Vagina (tissue), 2 donors: Measurements from ENCODE around the gene RPS6KB2.
"Not testable (repeated sequence)": the region's sequence is repeated elsewhere in the genome, so short reads cannot be mapped to it uniquely, and the experiment has no call there.

Experiments used
- POLR2A ChIP-seq, 2 donors: fragments of 450-650 bp; IDR thresholded peaks; one replicate each; pipeline ENCODE4 v1.6.1; 2017; ENCODE audit warnings: antibody characterized with exemption in 2 of 2, mild to moderate bottlenecking in 2 of 2, moderate library complexity in 2 of 2
- POLR2AphosphoS5 ChIP-seq, 2 donors: sonication (generic); formaldehyde crosslinking; IDR thresholded peaks; one replicate each; pipeline ENCODE4 v1.9.0; 2017; ENCODE audit warnings: antibody characterized with exemption in 2 of 2, mild to moderate bottlenecking in 2 of 2, low read depth in 1 of 2; ENCODE audit not compliant: insufficient read depth in 1 of 2
- TF ChIP-seq, protein P1 (sequence below), 3 experiments: fragments of 450-650 bp in 2 of 3; fragments of 200-600 bp in 1 of 3; sonication (generic) in 1 of 3; IDR thresholded peaks; one replicate each; pipeline ENCODE4 v1.5.1; 2017 to 2019; ENCODE audit warnings: antibody characterized with exemption in 3 of 3, mild to moderate bottlenecking in 2 of 3, moderate library complexity in 2 of 3

GRCh38 chr11:67476692-67477091 is 48.4 kb downstream of the RPS6KB2 start:
- TF ChIP-seq, protein P1, sequence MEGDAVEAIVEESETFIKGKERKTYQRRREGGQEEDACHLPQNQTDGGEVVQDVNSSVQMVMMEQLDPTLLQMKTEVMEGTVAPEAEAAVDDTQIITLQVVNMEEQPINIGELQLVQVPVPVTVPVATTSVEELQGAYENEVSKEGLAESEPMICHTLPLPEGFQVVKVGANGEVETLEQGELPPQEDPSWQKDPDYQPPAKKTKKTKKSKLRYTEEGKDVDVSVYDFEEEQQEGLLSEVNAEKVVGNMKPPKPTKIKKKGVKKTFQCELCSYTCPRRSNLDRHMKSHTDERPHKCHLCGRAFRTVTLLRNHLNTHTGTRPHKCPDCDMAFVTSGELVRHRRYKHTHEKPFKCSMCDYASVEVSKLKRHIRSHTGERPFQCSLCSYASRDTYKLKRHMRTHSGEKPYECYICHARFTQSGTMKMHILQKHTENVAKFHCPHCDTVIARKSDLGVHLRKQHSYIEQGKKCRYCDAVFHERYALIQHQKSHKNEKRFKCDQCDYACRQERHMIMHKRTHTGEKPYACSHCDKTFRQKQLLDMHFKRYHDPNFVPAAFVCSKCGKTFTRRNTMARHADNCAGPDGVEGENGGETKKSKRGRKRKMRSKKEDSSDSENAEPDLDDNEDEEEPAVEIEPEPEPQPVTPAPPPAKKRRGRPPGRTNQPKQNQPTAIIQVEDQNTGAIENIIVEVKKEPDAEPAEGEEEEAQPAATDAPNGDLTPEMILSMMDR (IDR thresholded peaks at IDR 0.05): not testable (repeated sequence)
- not testable (repeated sequence) for TF ChIP-seq POLR2AphosphoS5 (IDR thresholded peaks at IDR 0.05; ENCODE audit: insufficient read depth in 1 of 2, low read depth in 1 of 2); POLR2A (IDR thresholded peaks at IDR 0.05)
